NCI-H128 (cell line): ENCODE data around the gene VDAC2.

Experiments
- DNase-seq: peaks from one replicate; lab custom pipeline; 2025; ENCODE audit not compliant: unreplicated experiment; lab: John Stamatoyannopoulos, UW

Gene VDAC2

DNA sequence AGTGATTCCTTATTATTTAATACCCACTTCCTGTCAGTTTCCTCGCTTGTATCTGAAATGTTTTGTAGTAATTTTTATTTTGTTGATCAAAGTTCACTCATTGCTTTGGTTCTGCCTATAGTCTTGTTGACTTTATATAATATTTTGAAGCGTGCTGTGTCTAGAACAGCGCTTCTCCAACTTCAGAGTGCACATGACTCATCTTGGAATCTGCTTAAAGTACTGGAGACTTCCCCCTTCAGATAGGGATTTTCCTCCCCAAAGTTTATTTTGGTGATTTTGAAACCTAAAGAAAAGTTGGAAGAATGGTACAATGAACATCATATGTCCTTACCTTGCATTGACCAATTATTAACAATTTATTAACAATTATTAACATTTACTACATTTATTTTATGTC is 19.4 kb downstream of the VDAC2 start:
- no peak for DNase-seq

DNA sequence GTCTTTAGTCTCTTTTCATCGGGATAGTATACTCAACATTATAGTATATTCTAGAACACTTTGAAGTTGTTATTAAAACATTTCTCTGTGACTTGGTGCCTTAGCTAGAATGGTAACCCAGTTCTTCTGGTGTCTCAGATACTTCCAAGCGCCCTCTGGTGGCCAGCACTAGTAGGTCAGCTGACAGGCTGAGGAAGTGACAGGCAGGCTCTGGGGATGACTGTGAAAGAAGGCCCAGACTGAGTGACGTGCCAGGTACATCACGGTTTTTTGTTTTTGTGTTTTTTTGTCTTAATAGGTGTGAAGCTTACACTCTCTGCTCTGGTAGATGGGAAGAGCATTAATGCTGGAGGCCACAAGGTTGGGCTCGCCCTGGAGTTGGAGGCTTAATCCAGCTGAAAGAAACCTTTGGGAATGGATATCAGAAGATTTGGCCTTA is 20.0 kb downstream of the VDAC2 start:
- peak; percentile 42 for DNase-seq

DNA sequence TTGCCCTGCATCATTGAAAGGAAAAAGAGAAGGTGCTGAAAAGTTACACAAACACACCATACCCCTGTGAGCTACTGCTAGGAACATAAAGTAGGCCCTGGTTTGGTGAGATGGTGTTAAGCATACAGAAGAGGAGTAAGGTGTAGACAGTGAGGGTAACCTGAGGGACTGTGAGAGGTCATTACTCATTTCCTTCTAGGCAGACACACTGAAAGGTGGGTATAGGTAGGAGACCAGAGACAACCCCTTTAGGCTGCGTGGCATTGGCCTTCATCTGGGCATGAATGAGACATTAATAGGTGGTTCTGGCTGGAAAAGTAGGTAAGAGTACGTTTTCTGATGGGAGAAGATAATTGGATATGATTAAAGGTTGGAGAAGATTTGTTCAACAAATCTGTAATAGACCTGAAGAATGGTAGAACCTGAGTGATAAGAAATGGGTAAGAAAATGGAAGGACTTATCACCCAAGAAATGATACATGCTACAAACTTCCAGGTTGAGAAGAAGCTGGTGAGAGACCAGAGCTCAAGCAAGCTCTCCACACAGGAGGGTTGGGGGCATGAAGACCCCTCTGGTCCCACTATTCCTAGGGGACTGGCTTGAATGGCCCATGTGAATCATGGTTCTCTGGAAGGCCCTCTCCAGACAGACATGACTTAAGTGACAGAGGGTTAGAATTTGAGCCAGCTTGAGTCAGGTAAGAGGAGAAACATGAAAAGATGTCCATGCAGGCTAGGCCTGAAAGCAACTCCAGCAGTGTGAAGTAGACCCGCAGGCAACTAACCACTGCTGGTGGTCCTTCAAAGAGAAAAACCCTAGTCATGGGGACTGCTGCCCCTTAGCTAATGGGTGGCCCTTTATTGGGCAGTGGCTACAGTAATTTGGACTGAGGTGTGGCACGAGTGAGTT is 21.3 kb downstream of the VDAC2 start:
- no peak for DNase-seq

DNA sequence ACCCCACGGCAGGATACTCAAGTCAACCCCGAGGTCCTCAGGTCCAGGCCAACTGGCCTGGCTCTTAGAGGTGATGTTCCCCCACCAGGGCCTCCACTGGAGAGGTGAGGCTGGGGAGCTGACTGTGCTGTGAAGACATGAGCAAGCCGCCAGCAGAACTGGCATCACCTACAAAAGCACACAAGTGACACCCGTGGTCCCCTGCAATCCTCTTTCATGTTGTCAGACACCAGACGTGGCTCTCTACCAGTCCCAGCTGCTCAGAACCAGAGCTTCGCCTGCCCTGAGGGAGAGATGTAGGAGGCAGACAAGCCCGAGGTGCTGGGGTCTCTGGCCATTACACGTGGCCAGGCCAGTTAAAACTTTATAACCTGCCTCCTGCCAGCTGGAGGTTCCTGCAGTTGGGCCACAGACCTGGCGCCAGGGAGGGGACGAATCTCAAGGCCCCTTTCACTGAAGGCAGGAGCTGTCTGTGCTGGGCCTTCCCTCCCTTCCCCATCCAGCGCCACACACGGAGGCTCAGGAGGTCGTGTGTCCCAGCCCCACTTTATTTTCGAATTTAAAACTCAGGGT is 22.9 kb downstream of the VDAC2 start:
- DNase-seq = no peak

DNA sequence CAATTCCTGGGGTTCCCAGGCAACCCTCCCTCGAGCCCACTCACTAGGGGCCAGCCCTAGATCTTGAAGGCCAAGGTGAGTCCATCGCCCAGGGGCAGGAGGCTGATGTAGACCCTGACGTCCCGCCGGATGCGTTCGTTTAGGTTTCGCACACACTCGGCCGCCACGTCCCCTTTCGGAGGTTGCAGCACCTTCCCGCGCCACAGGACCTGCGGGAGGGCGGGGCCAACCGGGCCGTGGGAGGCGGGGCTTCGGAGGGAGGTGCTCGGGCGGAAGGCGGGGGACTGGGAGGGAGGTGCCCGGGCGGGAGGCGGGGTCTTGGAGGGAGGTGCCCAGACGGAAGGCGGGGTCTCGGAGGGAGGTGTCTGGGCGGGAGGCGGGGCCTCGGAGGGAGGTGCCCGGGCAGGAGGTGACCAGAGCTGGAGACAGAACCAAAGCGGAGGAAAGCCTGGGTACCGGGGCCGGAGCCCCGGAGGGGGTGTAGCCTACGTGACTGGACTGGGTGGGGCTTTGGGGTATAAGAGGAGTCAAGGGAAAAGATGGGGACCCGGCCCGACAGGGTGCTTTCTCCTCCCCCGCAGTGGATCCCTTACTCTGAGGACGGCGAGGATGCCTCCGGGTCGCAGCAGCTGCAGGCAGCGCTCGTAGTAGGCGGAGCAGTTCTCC is 23.6 kb downstream of the VDAC2 start:
- peak; percentile 26 for DNase-seq

DNA sequence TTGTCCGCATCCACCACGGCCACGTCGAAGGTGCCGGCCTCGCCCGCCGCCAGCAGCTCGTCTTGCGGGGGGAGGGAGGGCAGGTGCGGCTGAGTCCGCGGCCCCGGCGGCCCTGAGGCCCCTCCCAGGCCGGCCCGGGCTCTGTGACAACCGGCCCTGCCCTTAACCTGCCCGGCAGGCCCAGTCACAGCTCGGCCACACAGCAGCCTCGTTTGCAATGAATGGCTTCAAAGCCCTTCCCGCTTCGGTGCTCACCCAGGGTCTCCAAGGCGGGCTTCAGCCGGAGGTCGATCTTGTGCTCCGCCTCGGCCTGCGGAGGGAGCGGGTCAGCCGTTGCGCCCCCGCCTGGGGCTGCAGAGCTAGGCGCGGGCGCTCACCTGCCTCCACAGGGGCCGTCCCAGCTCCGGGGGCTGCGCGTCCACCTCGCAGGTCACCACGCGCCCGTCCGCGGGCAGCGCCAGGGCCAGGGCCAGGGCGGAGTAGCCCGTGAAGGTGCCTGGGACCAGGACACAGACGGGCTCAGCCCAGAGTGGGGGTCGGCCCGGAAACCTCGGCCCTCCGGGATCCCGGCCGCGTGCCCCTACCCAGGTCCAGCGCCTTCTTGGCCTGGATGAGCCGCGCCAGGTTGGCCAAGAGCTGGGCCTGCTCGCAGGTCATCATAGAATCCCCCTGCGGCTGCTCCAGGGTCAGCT is 24.2 kb downstream of the VDAC2 start:
- no peak for DNase-seq

DNA sequence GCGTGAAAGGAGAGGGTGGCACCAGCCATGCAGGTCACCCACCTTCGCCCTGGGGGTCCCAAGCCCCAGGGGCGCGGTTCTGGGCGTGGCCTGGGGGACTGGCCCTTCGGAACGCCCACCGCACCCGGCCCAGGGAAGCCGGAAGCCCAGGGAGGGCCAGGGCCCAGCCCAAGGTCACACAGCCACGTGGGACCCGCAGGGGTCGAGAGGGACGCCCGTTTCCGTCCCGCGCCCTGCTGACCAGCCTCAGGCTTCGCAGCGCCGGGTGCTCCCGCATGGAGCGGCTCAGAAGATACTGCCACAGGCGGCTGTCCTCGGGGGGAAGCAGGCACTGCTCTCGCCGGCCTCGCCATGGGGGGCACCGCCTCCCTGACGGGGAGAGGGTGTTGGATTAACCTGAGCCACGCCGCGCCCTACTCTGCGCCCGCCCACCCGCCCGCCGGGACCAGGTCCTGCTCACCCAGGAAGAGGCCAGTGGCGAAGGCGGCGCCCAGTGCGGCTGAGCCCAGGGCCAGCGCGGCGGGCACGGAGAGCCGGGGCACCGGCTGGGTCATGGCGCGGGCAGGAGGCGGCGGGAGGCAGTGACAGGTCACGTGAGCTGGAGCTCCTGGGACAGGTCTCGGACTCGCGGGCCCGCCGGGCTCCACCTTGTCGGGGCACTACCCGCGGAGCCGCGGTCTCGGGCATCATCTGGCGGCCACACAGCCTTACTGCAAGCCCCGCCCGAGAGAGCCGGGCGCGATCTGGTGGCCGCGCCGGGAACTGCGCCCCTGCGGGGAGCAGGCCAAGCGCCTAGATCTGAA is 25.0 kb downstream of the VDAC2 start, which contains the start of gene COMTD1:
COMTD1 (minus strand) TSS at position 583 of the 803 bp plus-strand sequence; CDS start at position 554, 29 bp downstream.
- peak; percentile 40 for DNase-seq

DNA sequence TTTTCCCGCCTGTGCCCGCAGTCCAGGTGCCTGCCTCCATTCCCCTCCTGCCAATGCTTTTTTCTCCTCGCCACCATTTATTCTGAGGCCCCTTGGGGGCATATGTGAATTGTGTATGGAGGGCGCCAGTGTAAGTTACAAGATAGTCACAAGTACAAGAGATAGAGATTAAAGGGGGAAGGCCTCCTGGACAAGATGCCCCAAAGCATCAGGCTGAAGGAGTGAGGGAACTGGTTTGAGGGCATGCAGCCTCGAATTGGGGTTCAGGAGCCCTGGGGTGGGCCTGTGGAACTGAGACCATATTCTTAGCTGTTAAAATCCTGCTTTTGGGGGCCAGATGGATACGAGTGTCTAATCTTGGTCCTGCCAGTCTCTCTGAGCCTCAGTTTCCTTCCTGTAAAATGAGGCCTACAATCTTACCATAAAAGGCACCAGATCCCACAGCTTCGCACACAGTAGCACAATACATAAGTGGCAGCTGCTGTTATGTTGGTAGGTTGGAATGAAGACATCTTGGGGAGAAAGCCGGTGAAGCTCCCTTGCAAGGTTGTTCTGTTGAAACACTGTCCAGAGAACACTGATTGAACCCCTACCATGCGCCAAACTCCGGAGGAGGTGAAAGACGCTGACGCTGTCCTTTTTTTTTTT is 25.7 kb downstream of the VDAC2 start:
- DNase-seq = no peak

DNA sequence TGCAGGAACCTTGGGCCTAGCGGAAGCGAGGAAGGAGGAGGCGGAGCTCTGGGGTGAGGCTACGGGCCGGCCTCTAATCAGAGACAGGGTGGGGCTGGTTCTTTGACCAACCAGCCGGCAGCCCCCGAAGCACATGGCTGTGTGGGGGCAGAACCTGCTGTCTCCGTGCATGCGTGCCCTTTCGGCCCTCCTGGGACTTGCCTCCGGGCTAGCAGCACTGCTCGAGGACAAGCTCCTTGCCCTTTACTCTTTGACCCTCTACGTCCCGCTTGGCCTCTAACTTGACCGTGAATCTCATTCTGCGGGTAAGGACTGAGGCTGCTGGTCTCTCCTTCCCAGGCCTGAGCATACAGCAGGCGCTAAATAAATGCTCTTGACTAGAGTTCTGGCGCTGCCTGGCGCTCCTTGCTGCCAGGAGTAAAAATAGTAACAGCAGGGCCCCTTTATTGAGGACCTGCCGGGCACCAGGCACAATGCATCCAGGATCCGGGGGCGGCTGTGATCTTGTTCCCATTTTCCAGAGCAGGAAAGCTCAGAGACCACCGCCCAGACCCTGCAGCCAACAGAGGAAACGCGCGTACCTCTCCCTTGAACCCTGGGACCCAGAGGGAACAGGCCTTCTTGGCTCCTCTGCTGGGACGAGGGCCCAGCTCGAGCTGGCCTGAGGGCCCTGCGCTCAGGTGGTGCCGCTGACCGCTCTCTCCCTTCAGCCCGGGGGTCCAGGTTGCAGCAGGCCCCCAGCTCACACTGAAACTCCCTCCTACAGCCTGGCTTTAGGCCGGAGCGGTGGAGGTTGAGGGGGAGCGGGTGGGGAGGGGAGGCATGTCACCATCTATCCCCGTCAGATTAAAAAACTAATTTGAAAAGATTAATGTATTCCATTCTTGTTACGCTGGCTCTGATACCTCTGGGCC is 27.8 kb downstream of the VDAC2 start:
- DNase-seq = no peak

DNA sequence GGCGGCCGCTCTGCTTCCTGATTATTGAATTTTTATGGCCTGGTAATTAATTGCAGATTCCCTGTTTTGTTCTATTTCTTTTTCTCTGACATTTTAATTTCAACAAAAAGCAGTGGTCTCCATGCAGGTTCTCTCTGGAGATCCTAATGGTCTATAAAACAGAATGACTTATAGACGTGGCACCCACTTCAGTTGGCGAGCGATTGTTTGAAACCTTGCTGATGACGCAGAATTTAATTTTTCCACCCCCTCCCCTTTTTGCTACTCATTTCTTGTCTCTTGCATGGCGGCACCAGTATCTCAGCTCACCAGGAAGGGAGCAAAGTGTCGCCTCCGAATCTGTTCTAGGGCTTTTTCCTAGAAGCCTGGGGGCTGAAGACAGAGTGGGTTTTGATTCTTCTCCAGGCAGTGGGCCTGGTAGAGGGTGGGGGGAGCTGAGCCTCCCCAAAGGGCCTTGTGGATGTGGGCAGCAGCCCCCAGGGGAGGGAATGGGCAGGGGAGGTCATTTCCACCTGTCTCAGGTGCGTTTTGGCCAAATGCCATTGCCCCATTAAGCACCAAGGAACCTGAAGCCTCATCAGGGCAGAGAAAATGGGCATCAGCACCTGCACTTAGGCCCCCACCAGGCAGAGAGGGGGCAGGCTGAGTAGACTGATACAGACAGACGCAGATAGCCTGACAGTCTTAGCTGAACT is 28.6 kb downstream of the VDAC2 start:
- DNase-seq = no peak

DNA sequence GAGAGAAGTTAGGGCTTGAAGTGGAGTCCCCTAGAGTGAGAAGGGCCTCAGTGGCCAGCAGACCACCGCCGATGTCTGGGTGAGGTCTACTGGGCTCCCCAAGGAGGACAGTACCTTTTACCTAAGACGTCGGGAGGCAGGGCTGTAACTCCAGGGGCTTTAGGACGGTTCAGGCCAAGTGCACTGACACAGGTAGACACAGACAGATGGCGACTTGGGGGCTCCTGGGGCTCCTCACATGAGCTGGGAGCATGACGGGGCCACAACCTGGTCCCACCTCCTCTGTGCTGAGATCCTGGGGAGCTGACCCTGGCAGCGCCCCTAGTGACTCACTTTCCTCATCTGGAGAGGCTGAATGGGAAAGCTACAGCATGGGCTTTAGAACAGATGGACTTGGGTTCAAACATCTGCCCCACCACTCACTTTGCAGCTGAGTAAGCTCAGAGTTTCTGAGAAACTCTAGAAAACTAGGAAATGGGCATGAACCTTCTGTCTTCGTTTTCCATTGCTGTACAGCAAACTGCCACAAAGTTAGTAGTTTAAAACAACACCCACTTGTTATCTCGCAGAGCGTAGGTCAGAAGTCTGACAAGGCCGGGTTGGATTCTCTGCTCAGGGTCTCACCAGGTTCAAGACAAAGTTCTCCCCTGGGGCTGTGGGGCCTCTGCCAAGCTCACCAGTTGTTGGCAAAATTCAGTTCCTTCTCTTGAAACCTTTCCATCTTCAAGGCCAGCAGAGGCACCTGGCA is 29.9 kb downstream of the VDAC2 start:
- DNase-seq = no peak

DNA sequence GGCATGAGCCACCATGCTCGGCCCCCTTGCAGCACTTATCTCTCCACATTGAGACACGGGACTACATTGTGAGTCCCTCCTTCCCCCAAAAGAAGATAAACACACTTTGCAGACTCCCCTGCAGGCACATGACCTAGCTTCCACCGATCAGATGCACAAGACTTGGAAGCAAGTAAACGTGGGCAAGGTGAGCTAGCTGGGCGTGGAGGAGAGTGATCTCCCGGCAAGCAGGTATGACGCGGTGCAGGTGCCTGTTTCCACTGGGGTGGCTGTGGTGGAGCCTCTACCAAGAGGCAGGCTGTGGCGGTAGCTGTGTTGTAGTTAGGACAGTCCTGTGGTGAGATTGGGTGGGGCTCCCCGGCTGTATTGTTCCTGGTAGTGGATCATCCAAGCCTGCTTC is 32.8 kb downstream of the VDAC2 start:
- DNase-seq = no peak

DNA sequence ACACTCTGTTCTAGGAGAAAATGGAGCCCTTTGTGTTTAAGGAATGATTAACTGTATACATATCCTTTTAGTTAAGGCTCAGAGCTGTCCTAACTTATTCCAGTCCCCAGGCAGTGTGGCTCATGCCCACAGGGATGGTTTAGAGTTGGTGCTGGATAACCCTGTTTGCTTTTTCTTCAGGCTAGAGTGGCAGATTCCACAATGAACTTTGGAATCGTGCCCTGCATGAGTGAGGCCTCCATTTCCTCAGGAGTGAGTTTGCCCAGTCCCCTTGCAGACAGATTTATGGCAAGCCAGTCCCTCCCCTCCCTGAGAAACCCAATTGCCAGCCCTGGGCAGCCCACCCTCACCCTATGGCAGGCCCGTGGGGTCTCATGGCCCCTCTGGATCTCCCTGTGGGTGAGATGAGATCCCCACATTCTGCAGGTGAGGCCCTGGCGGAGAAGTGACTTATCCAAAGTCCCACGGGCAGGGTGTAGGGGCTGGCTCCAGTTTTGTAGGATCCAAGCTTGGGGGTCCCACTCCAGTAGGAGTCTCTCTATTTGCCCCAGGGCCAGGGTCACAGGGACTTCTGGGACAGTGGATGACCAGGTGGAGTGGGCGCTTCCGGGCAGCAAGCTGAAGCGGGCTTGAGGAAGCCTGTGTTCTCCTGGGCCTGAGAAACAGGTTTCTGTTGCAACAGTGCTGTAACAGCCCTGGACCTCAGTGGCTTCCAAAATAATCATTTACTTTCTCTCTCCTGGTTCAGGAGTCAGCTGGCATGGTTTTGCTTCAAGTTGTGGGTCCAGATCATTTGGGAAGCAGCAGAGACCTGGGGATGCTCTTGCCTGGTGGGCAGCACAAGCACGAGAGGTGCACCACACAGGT is 34.1 kb downstream of the VDAC2 start:
- no peak for DNase-seq

DNA sequence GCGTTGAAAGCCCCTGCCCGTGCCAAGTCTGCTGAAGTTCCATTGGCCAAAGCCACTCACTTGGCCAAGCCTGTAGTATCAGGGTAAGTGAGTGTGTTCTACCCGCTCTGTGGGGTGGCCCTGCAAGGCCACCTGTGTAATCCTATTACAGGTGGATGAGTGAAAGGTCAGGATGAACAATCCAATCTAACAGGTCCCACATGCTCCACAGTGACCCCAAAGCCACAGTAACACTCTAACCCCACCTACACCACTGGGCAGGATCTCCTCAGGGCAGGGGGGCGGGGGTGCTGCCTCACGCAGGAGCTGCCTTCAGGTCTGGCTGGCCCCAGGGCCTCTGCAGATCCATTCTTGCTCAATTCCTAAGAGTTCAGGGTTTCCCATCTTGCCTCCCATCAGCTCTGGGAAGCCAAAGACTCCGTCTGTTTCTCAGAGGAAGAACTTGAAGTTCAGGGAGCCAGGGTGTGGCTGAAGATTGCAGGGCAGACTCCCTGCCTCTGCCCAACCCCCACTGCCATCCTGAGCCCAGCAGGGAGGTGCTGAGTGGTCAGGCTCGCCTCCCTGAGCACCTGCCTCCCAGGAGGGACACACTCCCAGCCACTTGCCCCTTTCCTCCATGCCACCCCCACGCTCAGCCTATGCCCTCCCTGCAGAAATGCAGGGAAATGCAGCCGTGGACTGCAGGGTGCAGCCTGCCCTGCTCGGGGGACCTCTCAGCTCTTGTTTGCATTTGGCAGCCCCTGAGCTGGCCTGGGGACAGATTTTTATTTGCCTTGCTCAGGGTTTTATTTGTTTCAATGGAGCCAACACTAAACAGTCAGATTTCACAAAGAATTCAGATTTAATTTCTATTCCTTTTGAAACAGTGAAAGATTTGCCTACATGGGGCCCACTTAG is 35.0 kb downstream of the VDAC2 start:
- no peak for DNase-seq

DNA sequence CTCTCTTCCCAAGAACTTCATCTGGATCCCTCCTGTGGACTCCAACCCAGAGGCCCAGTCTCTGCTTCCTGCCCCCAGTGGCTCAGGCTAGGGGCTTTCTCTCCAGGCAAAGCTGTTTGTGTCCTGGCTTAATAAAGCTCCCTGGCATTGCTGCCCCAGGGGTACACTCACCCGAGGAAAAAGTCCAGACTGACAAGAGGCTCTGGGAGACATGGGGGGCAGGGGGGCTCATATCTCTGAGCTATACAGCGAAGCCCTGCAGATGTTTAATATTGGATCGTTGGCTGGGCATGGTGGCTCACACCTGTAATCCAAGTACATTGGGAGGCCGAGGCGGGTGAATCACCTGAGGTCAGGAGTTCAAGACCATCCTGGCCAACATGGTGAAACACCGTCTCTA is 35.9 kb downstream of the VDAC2 start:
- no peak for DNase-seq

DNA sequence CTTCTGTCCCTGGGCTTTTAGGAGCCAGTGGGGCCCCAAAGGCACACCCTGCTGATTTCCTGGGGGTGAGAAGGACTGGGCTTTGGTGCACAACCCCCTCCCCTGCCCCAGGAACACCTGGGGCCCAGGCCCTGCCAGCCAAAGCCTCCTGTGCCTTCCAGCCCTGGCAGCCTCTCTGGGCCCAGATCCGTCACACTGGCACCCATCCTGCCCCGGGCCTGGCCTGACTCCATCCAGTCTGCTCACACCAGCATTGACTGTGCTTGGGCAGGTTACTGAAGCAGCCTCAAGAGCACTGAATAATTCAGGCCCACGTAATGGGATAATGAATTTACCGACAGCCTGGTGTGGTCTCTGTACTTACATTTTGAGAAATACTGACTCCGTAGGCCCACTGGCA is 37.2 kb downstream of the VDAC2 start:
- no peak for DNase-seq
